Neural progenitor cell (in vitro differentiated cells): ENCODE data around the gene HCLS1.

Source experiments
- CTCF ChIP-seq: fragments of 200-600 bp; sonication (generic); IDR thresholded peaks from 2 replicates; pipeline ENCODE4 v1.5.1; 2017; ENCODE audit warnings: antibody characterized with exemption, mild to moderate bottlenecking
- EZH2 ChIP-seq: fragments of 200-600 bp; sonication (generic); IDR thresholded peaks from 2 replicates; pipeline ENCODE4 v1.6.1; 2017; ENCODE audit warnings: antibody characterized with exemption, mild to moderate bottlenecking, moderate library complexity

GRCh38 chr3:121661376-121661775 is 673 bp upstream of the HCLS1 start:
- TF ChIP-seq CTCF (no peak), EZH2 (no peak)
